ENCODE results near the gene TRPV5. TPM values are rescaled to one million over a fixed set of nuclear protein-coding genes. Genes with fewer than 3 reads are reported as not detected.

TRPV5 gene
- total and polyA plus RNA-seq, 2 of the 8 experiments (the other 6 are each of a cell fraction or from before 2014, with no cell fraction given): 0.03 TPM; not detected in 1

DNA sequence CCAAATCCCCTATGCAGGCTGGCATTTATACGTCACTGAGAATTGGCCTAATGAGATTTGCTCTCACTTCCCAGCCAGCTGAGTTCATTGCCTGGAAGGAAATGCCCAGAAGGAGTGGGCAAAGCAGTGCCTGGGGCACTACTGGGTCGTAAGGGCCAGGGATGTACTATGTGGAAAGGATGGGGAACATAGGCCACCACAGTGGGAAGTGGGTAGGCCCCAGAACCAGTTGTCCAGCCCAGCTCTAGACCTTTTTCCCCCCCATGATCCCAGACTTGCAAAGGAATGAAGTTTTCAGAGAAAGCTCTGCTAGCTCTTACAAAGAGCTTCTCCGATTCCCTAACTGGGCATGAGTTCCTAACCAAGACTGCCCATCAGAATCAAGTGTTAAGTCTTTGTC is 13.9 kb downstream of the TRPV5 start:
- H3K36me3 ChIP-seq (ENCODE audit: control insufficient read depth in 2 of 4, insufficient read depth in 4 of 4, low read length in 3 of 4): no peaks in the 10 kb centered on the region
- no peaks in the 10 kb centered on the region for H3K79me2 ChIP-seq (ENCODE audit: control insufficient read depth in 1 of 2, insufficient read depth in 2 of 2, low read length in 2 of 2)
- no peak overlapping the region for H2BK120ac ChIP-seq (replicated peaks; ENCODE audit: low read depth, low read length)
- no peak overlapping the region for H2AK5ac ChIP-seq (ENCODE audit: low read depth, low read length)
- H3K18ac ChIP-seq (ENCODE audit: extremely low read depth, low read length): no peak overlapping the region
- TF ChIP-seq, protein P1, sequence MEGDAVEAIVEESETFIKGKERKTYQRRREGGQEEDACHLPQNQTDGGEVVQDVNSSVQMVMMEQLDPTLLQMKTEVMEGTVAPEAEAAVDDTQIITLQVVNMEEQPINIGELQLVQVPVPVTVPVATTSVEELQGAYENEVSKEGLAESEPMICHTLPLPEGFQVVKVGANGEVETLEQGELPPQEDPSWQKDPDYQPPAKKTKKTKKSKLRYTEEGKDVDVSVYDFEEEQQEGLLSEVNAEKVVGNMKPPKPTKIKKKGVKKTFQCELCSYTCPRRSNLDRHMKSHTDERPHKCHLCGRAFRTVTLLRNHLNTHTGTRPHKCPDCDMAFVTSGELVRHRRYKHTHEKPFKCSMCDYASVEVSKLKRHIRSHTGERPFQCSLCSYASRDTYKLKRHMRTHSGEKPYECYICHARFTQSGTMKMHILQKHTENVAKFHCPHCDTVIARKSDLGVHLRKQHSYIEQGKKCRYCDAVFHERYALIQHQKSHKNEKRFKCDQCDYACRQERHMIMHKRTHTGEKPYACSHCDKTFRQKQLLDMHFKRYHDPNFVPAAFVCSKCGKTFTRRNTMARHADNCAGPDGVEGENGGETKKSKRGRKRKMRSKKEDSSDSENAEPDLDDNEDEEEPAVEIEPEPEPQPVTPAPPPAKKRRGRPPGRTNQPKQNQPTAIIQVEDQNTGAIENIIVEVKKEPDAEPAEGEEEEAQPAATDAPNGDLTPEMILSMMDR (IDR thresholded peaks at IDR 0.05; ENCODE audit: control extremely low read depth in 1 of 3, insufficient read depth in 1 of 3, low read depth in 1 of 3, low read length in 3 of 3): no peak
- TF ChIP-seq TAF1 (IDR thresholded peaks at IDR 0.05; ENCODE audit: low read depth, low read length): no peak
- TF ChIP-seq SIRT6 (IDR thresholded peaks at IDR 0.05; ENCODE audit: low read length): no peak
- TF ChIP-seq CHD2 (IDR thresholded peaks at IDR 0.05; ENCODE audit: low read length): no peak
- TF ChIP-seq SP2 (IDR thresholded peaks at IDR 0.05; ENCODE audit: low read length): no peak
- TF ChIP-seq MAFK (IDR thresholded peaks at IDR 0.05; ENCODE audit: low read depth, low read length): no peak
- TF ChIP-seq CEBPB (IDR thresholded peaks at IDR 0.05; ENCODE audit: low read depth, low read length): no peak
- no peaks in the 10 kb centered on the region for H3K4me1 ChIP-seq (replicated peaks in 1 of 4; ENCODE audit: control insufficient read depth in 3 of 4, insufficient read depth in 4 of 4, low read length in 3 of 4)
- no peak overlapping the region for H2AFZ ChIP-seq (ENCODE audit: low read length)
- no peak overlapping the region for H3K4me2 ChIP-seq (ENCODE audit: insufficient read depth in 1 of 2, low read depth in 2 of 2, low read length in 2 of 2)
- H3K9ac ChIP-seq (replicated peaks in 1 of 4; ENCODE audit: extremely low read depth in 1 of 4, low read depth in 3 of 4, low read length in 3 of 4): no peak overlapping the region
- H3K27ac ChIP-seq (ENCODE audit: low read depth, low read length): no peak overlapping the region
- H3K56ac ChIP-seq (replicated peaks; ENCODE audit: insufficient read length, low read depth, low read length): no peak overlapping the region
- H3K4ac ChIP-seq (replicated peaks; ENCODE audit: insufficient read length, low read depth, low read length): no peak overlapping the region
- H3K23ac ChIP-seq (ENCODE audit: insufficient read length): no peak overlapping the region
- POLR2A ChIA-PET (ENCODE audit: partially characterized antibody): no interaction called here
- WGBS, 2 experiments (ENCODE audit: extremely low coverage in 1 of 2, insufficient coverage in 1 of 2, insufficient read length in 1 of 2, insufficient replicate concordance in 2 of 2, low coverage in 1 of 2, low lambda C conversion rate in 2 of 2, missing lambda C conversion rate in 1 of 2): 97% methylated on average over 3 of the region's 3 CpGs; no CpG with 5 or more reads in 1 of the 2 experiments
- no peak overlapping the region for H2BK5ac ChIP-seq (ENCODE audit: low read depth, low read length)
- H4K5ac ChIP-seq (ENCODE audit: insufficient read length, low read depth, low read length): no peak overlapping the region
- H4K20me1 ChIP-seq (replicated peaks in 1 of 2; ENCODE audit: control insufficient read depth in 1 of 2, insufficient read depth in 2 of 2, low read length in 2 of 2): no peaks in the 10 kb centered on the region
- DNase-seq (ENCODE audit: low read depth in 1 of 2, low spot score in 2 of 2): no peak
- H3K4me3 ChIP-seq (ENCODE audit: extremely low read depth in 1 of 4, insufficient read depth in 2 of 4, low read depth in 3 of 4, low read length in 4 of 4): no peak overlapping the region
- H3K79me1 ChIP-seq (ENCODE audit: low read depth, low read length): no peaks in the 10 kb centered on the region
- H3K23me2 ChIP-seq (ENCODE audit: low read depth, low read length): no peaks in the 10 kb centered on the region
- H4K91ac ChIP-seq (replicated peaks; ENCODE audit: insufficient read length, low read length): no peak overlapping the region
- H3K14ac ChIP-seq (ENCODE audit: insufficient read length): no peak overlapping the region
- H2BK15ac ChIP-seq (ENCODE audit: low read length): no peak overlapping the region
- no peak for FAIRE-seq
- CTCF ChIA-PET (ENCODE audit: partially characterized antibody): interaction anchor here (0.8 to 3.0 kb wide), 10 partner anchors 9 to 295 kb away, joined by 3 to 16 read pairs (median 4); partner anchors contain the start of genes LLCFC1 and TRPV5
- no peak overlapping the region for H2BK12ac ChIP-seq (ENCODE audit: low read depth, low read length)
- no peak overlapping the region for H4K8ac ChIP-seq (ENCODE audit: extremely low read depth, insufficient read depth, low read length)
- no peaks in the 10 kb centered on the region for H3K9me3 ChIP-seq (ENCODE audit: insufficient read depth in 2 of 2, low read depth in 1 of 2, low read length in 1 of 2)
- no peaks in the 10 kb centered on the region for H3K27me3 ChIP-seq (replicated peaks in 1 of 4; ENCODE audit: control insufficient read depth in 3 of 4, extremely low read depth in 1 of 4, insufficient read depth in 3 of 4, low read length in 3 of 4)
- no peak overlapping the region for H2BK20ac ChIP-seq (ENCODE audit: low read length)

Measured in H1 (cell line).